Head of caudate nucleus (tissue), 42 donors: ENCODE results near the gene HNRNPH3.
A peak's percentile ranks its signal among the peaks of the same experiment; 100 is the strongest.
"Not testable (repeated sequence)": the region's sequence is repeated elsewhere in the genome, so short reads cannot be mapped to it uniquely, and the experiment has no call there.

ENCODE experiments used
- DNase-seq, 42 donors: peaks; one replicate each; pipeline versions ENCODE4 v3.0.0 to v3.0.0-alpha.2; 2020 to 2021; ENCODE audit warnings: mixed read lengths in 7 of 42
- intact Hi-C: fragments of 100-400 bp; cut with DNase I; formaldehyde crosslinking; loops from one replicate; pipeline ENCODE4 v1.15.0; 2022

HNRNPH3 gene

DNA sequence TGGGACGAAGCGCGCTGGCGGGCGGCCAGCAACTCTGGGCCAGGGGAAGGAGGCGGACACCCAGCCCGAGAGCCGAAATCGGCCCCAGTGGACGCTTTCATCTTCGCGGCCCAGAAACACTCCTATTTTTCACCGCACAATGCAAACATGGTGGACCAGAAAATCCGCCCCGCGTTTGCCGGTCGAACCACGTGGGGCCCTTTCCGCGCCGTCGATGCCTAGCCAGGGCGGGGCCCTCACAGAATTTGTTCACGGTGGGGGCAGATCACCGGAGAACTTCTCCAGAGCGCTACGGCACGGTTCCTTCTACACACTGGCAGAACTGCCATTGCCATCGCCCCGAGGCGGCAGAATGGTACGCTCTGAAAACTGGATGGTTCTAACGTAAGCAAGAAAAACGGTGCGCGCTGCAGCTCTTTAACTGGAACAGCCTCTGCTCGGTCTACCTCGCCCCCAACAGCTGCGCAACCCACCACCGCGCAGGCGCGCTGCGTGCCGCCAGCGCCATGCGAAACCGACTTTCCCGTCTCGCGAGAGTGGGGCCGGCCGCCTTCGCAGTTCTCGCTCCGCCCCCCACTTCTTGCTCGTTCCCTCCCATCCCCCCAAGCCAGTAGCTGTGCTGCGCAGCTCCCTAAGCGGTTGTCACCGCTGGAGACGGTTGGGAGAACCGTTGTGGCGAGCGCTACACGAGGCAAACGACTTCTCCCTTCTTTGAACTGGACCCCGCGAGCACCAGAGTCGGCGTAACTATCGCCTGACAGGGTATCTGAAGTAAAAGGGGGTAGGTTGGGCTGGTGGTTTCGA lies at the start of gene HNRNPH3:
HNRNPH3 (plus strand) TSS at position 610 of the 804 bp plus-strand sequence. CDS start 5,158 bp downstream, outside the sequence.
- intact Hi-C loops, result loop anchor here (5.0 to 10.0 kb wide), 2 partner anchors 254 to 477 kb away; partner anchors contain the start of gene HERC4
- DNase-seq, result peak; percentile 94 to 99 (median 98)

DNA sequence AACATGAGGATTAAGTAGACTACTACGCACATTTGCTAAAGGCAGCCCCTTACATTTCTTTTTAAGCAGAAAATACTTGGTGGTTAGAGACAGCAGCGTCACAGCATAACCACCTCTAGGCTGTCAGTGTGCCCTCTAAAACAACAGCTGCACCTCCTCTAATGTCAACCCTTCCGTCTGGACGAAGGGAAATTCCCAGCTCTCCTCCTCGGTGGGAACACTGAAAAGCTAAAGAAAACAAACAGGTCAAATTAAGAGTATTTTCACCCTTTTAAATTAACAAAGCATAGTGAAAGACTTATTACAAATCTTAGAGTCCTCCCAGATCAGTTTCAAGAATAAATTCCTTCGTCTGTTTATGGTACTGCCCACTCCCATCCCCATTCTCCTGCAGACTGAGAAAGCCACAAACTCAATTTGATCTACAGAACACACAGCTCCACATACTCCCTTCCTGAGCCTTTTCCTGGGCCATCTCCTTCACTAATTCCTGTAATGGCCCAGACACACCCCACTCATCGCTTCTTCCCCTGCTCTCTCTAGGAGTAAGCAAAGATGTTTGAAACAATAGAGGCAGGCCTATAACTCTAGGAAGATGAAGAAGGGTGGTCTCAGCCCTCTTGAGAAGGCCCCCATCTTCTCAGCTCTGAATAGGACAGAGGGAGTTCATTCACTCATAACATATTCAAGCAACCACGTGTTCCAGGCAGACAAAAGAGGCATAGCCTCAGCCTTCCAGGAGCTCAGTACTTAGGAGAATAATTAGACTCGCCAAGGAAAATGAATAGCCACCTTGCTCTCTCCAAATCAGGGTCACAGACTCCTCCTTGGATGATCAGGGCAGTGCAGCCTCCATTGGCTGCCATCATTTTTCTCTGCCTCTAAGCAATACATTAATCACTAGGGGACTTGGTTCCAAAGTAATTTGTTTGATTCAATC lies 47.5 kb upstream of the HNRNPH3 start:
- DNase-seq, result no peak
- intact Hi-C loops, result no loop called here

DNA sequence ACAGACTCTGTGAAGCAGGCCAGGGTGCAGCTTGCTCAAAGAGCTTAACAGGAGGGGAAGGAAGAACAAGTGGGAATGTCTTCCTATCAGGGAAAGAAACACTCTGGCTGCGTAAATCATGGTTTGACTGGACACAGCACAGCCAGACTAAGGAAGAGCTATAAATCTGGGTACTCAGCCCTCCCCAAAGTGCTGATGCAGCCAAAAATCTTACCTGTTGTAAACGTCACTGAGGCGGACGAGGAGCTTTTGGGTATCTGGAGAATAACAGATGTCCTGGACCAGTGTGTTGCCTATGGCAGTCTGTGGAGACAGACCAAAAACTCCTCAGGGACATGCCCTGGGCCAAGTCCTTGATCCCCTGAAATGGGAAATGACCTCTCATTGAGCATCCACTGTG lies 43.1 kb upstream of the HNRNPH3 start:
- intact Hi-C loops, result no loop called here
- DNase-seq, result no peak

GRCh38 chr10:68290736-68291135 lies 41.1 kb upstream of the HNRNPH3 start:
- intact Hi-C loops, result no loop called here

DNA sequence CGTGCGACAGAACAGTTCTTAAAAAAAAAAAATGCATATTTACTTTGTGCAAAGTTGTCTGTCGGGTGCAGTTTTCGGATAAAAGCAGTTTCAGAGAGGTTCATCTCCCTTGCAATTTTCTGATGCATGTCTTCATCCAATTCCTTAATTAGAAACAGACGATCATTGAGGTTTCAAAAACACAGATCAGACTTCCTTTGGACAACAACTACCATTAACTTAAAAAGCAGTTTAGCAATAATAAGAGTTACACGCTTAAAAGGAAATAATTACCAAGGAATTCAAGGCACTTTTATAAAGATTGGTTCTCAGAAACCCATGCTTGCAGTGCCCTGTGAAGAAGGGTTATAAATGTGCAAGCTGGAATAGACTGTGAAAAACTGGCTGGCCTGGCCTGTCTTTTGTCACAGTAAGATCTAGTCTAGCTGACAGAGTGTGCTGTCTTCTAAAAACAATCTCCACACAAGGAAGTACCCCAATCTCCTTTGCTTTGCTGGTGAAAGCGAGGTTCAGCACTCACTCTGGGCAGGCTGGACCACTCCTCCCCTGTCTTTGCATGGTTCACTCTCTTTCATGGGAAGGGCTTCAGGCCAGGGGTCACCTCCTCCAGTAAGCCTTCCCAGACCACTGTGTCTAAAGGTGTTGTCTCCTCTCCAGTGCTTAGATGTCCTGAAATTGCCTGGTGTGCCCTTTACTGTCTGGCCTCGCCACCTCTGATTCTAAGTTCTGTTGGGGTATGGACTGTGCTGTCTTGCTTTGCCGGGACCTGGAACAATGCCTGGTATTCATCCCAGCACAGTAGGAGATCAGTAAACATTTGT lies 34.8 kb upstream of the HNRNPH3 start:
- no peak for DNase-seq
- intact Hi-C loops, result no loop called here

More at GRCh38 chr10:68290736-68291135, 41.1 kb upstream of the HNRNPH3 start:
- DNase-seq, result no peak

GRCh38 chr10:68301301-68301700 lies 30.6 kb upstream of the HNRNPH3 start:
- intact Hi-C loops, result loop anchor here (10.0 kb wide), 1 partner anchor 66 kb away; the partner anchor contains the start of gene ATOH7
- no peak for DNase-seq

GRCh38 chr10:68301790-68302502 lies 29.9 kb upstream of the HNRNPH3 start:
- intact Hi-C loops, result loop anchor here (10.0 kb wide), 1 partner anchor 67 kb away; the partner anchor contains the start of gene ATOH7
- peak in 5 of 42 donors; percentile 2 to 30 (median 10) for DNase-seq

DNA sequence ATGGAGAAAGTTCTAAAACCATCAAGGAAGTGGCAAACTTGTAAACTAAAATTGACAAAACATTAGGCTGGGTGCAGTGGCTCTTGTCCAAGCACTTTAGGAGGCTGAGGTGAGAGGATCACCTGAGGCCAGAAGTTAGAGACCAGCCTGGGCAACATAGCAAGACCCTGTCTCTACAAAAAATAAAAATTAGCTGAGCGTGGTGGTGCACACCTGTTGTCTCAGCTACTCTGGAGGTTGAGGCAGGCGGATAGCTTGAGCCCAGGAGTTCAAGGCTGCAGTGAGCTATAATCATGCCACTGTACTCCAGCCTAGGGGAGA lies 29.4 kb upstream of the HNRNPH3 start:
- no peak for DNase-seq
- intact Hi-C loops, result loop anchor here (10.0 kb wide), 1 partner anchor 68 kb away; the partner anchor contains the start of gene ATOH7

DNA sequence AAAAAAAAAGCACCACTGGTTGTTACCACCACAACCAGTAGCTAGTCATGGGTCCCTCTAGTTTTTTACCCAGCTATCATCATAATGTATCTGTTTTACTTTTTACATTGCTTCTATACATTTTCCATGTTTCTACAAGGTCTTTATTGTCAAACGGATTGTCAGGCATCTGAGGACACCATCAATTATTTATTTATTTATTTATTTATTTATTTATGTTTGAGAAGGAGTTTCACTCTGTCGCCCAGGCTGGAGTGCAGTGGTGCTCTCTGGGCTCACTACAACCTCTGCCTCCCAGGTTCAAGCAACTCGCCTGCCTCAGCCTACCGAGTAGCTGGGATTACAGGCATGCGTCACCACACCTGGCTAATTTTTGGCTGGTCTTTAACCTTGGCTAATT lies 29.0 kb upstream of the HNRNPH3 start:
- intact Hi-C loops, result loop anchor here (10.0 kb wide), 1 partner anchor 68 kb away; the partner anchor contains the start of gene ATOH7
- no peak for DNase-seq

DNA sequence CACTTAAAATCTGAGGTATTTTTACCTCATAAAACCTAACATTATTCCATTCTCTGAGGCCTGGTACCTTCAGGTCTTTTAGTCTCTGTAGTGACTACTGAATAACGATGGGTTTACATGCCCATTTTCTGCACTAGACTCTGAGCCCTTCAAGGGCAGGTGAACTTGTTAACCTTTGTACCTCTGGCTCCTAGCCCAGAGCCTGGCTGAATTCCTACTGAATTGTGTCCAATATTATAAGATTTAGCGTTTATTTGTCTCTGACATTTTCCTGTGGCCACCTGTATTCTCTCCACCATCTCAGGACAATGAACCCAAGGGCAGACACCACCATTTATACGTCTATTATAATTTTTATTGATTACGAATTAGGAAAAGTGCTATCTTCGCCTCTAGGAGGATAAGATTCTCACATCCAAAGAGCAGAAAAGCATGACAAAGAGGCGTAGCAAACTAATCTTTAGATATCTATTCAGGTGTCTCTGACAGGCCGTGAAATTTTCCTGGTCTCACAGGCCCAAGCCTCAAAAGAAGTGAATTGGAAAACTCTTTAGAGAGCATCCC lies 27.9 kb upstream of the HNRNPH3 start:
- intact Hi-C loops, result loop anchor here (10.0 kb wide), 1 partner anchor 69 kb away; the partner anchor contains the start of gene ATOH7
- no peak for DNase-seq

GRCh38 chr10:68305854-68306253 lies 26.0 kb upstream of the HNRNPH3 start:
- intact Hi-C loops, result loop anchor here (10.0 kb wide), 1 partner anchor 71 kb away; the partner anchor contains the start of gene ATOH7
- no peak for DNase-seq

DNA sequence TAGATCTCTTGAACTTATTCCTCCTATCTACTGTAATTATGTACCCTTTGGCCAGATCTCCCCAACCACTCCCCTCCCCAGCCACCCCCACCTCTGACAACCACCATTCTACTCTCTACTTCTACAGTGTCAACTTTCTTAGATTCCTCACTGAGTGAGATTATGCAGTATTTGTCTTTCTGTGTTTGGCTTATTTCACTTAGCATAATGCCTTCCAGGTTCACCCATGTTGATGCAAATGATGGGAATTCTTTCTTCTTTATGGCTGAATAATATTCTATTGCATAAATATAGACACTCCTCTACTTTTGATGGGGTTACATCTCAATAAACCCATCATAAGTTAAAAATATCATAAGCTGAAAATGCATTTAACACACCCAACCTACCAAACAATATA lies 21.3 kb upstream of the HNRNPH3 start:
- no peak for DNase-seq
- intact Hi-C loops, result no loop called here

GRCh38 chr10:68314930-68315329 lies 16.9 kb upstream of the HNRNPH3 start:
- intact Hi-C loops, DNase-seq: not testable (repeated sequence)

- intact Hi-C loops, result no loop called here
- DNase-seq, result no peak
These were observed 16.3 kb upstream of the HNRNPH3 start for GRCh38 chr10:68315582-68315981.

GRCh38 chr10:68318331-68319059 lies 13.4 kb upstream of the HNRNPH3 start:
- no peak for DNase-seq
- intact Hi-C loops, result no loop called here

DNA sequence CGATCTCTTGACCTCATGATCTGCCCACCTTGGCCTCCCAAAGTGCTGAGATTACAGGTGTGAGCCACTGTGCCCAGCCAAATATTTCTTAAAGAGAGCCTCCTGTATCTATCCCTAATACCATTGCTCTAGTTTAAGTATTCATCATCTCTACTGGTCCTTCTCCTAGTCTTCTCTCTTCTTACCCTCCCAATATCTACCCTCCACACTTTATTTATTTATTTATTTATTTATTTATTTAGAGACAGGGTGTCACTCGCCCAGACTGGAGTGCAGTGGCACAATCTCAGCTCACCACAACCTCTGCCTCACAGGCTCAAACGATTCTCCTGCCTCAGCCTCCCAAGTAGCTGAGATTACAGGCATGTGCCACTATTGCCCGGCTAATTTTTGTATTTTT lies 7.5 kb upstream of the HNRNPH3 start:
- intact Hi-C loops, DNase-seq: not testable (repeated sequence)
